PC-9 (cell line): ENCODE results near the gene TOPAZ1. TPM values are rescaled to one million over a fixed set of nuclear protein-coding genes. Genes with fewer than 3 reads are reported as not detected.

Experiments
- BruUV-seq: library from RNA; stranded (reverse); fragments of 400-500 nt; replicated peaks from 2 replicates; lab custom pipeline; 2021; lab: Mats Ljungman, UMichigan
- CTCF ChIA-PET: fragments of 300-600 bp; sonication (Branson Sonifier 250); formaldehyde crosslinking; loops from one replicate; lab custom pipeline; 2022; ENCODE audit warnings: antibody characterized with exemption; lab: Charles Lee
- POLR2A ChIA-PET: fragments of 300-600 bp; sonication (Branson Sonifier 250); formaldehyde crosslinking; loops from one replicate; lab custom pipeline; 2022; ENCODE audit warnings: antibody characterized with exemption; ENCODE audit not compliant: unreplicated experiment; lab: Charles Lee
- DNase-seq, 2 experiments: peaks; one replicate each; pipeline versions ENCODE4 v3.0.0 to v3.0.0-alpha.2; 2015 to 2022; ENCODE audit warnings: mixed read lengths in 1 of 2
- H2AFZ ChIP-seq: fragments of 200-600 bp; sonication (generic); 2 replicates; pipeline ENCODE4 v1.8.1; 2017; ENCODE audit warnings: antibody characterized with exemption
- H3F3A ChIP-seq: fragments of 200-600 bp; sonication (generic); 2 replicates; pipeline ENCODE4 v1.8.1; 2017; ENCODE audit warnings: antibody characterized with exemption, mild to moderate bottlenecking, low read depth; ENCODE audit not compliant: insufficient read depth
- H3K27ac ChIP-seq: fragments of 200-600 bp; sonication (generic); 2 replicates; pipeline ENCODE4 v1.6.1; 2016; ENCODE audit warnings: mixed run types
- H3K27me3 ChIP-seq: fragments of 200-600 bp; sonication (generic); 2 replicates; pipeline ENCODE4 v1.6.1; 2016; ENCODE audit warnings: low read depth, mixed run types; ENCODE audit not compliant: insufficient read depth
- H3K36me3 ChIP-seq: fragments of 200-600 bp; sonication (generic); 2 replicates; pipeline ENCODE4 v1.6.1; 2016; ENCODE audit warnings: low read depth, mixed run types
- H3K4me1 ChIP-seq: fragments of 200-600 bp; sonication (generic); replicated peaks from 2 replicates; pipeline ENCODE4 v1.6.1; 2016; ENCODE audit warnings: mixed run types; ENCODE audit not compliant: insufficient read depth
- H3K4me2 ChIP-seq: fragments of 200-600 bp; sonication (generic); 2 replicates; pipeline ENCODE4 v1.6.1; 2017; ENCODE audit warnings: mixed run types
- H3K4me3 ChIP-seq: fragments of 200-600 bp; sonication (generic); 2 replicates; pipeline ENCODE4 v1.6.1; 2016; ENCODE audit warnings: mixed run types
- H3K79me2 ChIP-seq: fragments of 200-600 bp; sonication (generic); 2 replicates; pipeline ENCODE4 v1.6.1; 2017; ENCODE audit warnings: low read depth, mixed run types
- H3K9me2 ChIP-seq: fragments of 200-600 bp; sonication (generic); 2 replicates; pipeline ENCODE4 v1.8.1; 2017; ENCODE audit warnings: mild to moderate bottlenecking; ENCODE audit not compliant: insufficient read depth
- H3K9me3 ChIP-seq: fragments of 200-600 bp; sonication (generic); 2 replicates; pipeline ENCODE4 v1.8.1; 2016; ENCODE audit warnings: low read depth; ENCODE audit not compliant: insufficient read depth
- H4K20me1 ChIP-seq: fragments of 200-600 bp; sonication (generic); 2 replicates; pipeline ENCODE4 v1.8.1; 2017; ENCODE audit not compliant: insufficient read depth
- CTCF ChIP-seq: fragments of 200-600 bp; sonication (generic); conservative IDR thresholded peaks from 2 replicates; pipeline ENCODE4 v1.6.1; 2017; ENCODE audit warnings: mixed run types, antibody characterized with exemption, mild to moderate bottlenecking, moderate library complexity
- EZH2 ChIP-seq: fragments of 200-600 bp; sonication (generic); IDR thresholded peaks from 2 replicates; pipeline ENCODE4 v1.8.0; 2017; ENCODE audit warnings: antibody characterized with exemption, low read depth
- intact Hi-C: fragments of 100-400 bp; cut with micrococcal nuclease; formaldehyde crosslinking; loops from one replicate; pipeline ENCODE4 v1.10.0; 2022; ENCODE audit not compliant: unreplicated experiment
- total RNA-seq: library from RNA; stranded (reverse); gene quantifications from 2 replicates; pipeline ENCODE4 v1.2.3, GENCODE V29; 2021

TOPAZ1 gene
- total RNA-seq, 1 experiment from 2014 or later: not detected

GRCh38 chr3:44248152-44248551 is 6.5 kb downstream of the TOPAZ1 start:
- CTCF ChIA-PET: interaction anchor here (0.8 kb wide), 1 partner anchor 94 kb away, joined by 5 read pairs; no protein-coding TSS in a partner anchor
- Histone ChIP-seq H2AFZ (no peak overlapping the region), H3K4me1 (peaks cover 4% of the 10 kb centered on the region; the same call in 1 of the 2 replicates), H3K79me2 (no peaks in the 10 kb centered on the region), H3K9me2 (no peaks in the 10 kb centered on the region; the same call in 1 of the 2 replicates), H3K27ac (no peak overlapping the region), H4K20me1 (no peaks in the 10 kb centered on the region), H3K27me3 (no peaks in the 10 kb centered on the region), H3K36me3 (no peaks in the 10 kb centered on the region), H3F3A (no peaks in the 10 kb centered on the region), H3K4me3 (no peak overlapping the region), H3K4me2 (no peak overlapping the region), H3K9me3 (no peaks in the 10 kb centered on the region)
- POLR2A ChIA-PET: no interaction called here
- no peak for DNase-seq
- no TSS peak for BruUV-seq
- intact Hi-C loops: no loop called here
- TF ChIP-seq CTCF: no peak
- no peak for TF ChIP-seq EZH2

- Histone ChIP-seq H3K27me3 (no peaks in the 10 kb centered on the region), H3K27ac (no peak overlapping the region), H3K4me3 (no peak overlapping the region), H2AFZ (no peak overlapping the region), H3F3A (no peaks in the 10 kb centered on the region), H3K9me3 (no peaks in the 10 kb centered on the region), H3K36me3 (no peaks in the 10 kb centered on the region), H3K4me2 (no peak overlapping the region), H3K79me2 (no peaks in the 10 kb centered on the region), H3K9me2 (no peaks in the 10 kb centered on the region), H4K20me1 (no peaks in the 10 kb centered on the region), H3K4me1 (peaks cover 4% of the 10 kb centered on the region; the same call in 1 of the 2 replicates)
- BruUV-seq: no TSS peak
- ChIA-PET POLR2A (no interaction called here), CTCF (no interaction called here)
- no peak for DNase-seq
- intact Hi-C loops: no loop called here
- TF ChIP-seq CTCF (no peak), EZH2 (no peak)
Measured at GRCh38 chr3:44252332-44252959, 10.8 kb downstream of the TOPAZ1 start.

GRCh38 chr3:44259404-44259803 is 17.7 kb downstream of the TOPAZ1 start:
- ChIA-PET CTCF (no interaction called here), POLR2A (no interaction called here)
- Histone ChIP-seq H3K9me2 (no peaks in the 10 kb centered on the region), H3F3A (no peaks in the 10 kb centered on the region; the same call in 1 of the 2 replicates), H3K9me3 (no peaks in the 10 kb centered on the region), H3K36me3 (no peaks in the 10 kb centered on the region), H3K4me1 (peaks cover 8% of the 10 kb centered on the region), H2AFZ (no peak overlapping the region), H3K4me2 (no peak overlapping the region), H3K79me2 (no peaks in the 10 kb centered on the region), H4K20me1 (no peaks in the 10 kb centered on the region), H3K27ac (no peak overlapping the region), H3K4me3 (no peak overlapping the region), H3K27me3 (no peaks in the 10 kb centered on the region)
- intact Hi-C loops: no loop called here
- TF ChIP-seq EZH2 (no peak), CTCF (no peak)
- no TSS peak for BruUV-seq
- DNase-seq: no peak
